Lung microvascular endothelial cell (primary cell): ENCODE results near the gene COLGALT1. TPM values are rescaled to one million over a fixed set of nuclear protein-coding genes. Genes with fewer than 3 reads are reported as not detected.
A peak's percentile ranks its signal among the peaks of the same experiment; 100 is the strongest.

Experiments
- DNase-seq, 2 donors: peaks; one replicate each; pipeline versions ENCODE4 v3.0.0 to v3.0.0-alpha.2; 2010; ENCODE audit warnings: low read depth in 2 of 2
- total RNA-seq: library from RNA; depleted of rRNA; stranded (reverse); fragments of >200 nt; gene quantifications from 2 replicates; pipeline ENCODE4 v1.2.1, GENCODE V29; 2014

COLGALT1 gene
- total RNA-seq, 1 donor from 2014 or later = 44.0 TPM

- peak in 1 of 2 donors; percentile 12 for DNase-seq
Observed at GRCh38 chr19:17598953-17599352, 43.5 kb downstream of the COLGALT1 start.

- DNase-seq = no peak
Observed at GRCh38 chr19:17599780-17600179, 44.3 kb downstream of the COLGALT1 start.

GRCh38 chr19:17601683-17602082 lies 46.2 kb downstream of the COLGALT1 start:
- DNase-seq = no peak

- DNase-seq = no peak
Observed at GRCh38 chr19:17602217-17602616, 46.8 kb downstream of the COLGALT1 start.

GRCh38 chr19:17602872-17603510 lies 47.5 kb downstream of the COLGALT1 start:
- no peak for DNase-seq

- no peak for DNase-seq
Observed at GRCh38 chr19:17604372-17605025, 49.0 kb downstream of the COLGALT1 start.

- DNase-seq = no peak
Observed at GRCh38 chr19:17605117-17605516, 49.7 kb downstream of the COLGALT1 start.

- peak; percentile 66 to 75 for DNase-seq
Observed at GRCh38 chr19:17605761-17606589, 50.5 kb downstream of the COLGALT1 start.

GRCh38 chr19:17606590-17607185 lies 51.2 kb downstream of the COLGALT1 start:
- no peak for DNase-seq

- DNase-seq = no peak
Observed at GRCh38 chr19:17607936-17608335, 52.5 kb downstream of the COLGALT1 start.

- peak; percentile 20 to 43 for DNase-seq
Observed at GRCh38 chr19:17610384-17610783, 54.9 kb downstream of the COLGALT1 start.

GRCh38 chr19:17611462-17612244 lies 56.2 kb downstream of the COLGALT1 start:
- DNase-seq = no peak

GRCh38 chr19:17614476-17614875 lies 59.0 kb downstream of the COLGALT1 start:
- no peak for DNase-seq

- DNase-seq = no peak
Observed at GRCh38 chr19:17615889-17616685, 60.6 kb downstream of the COLGALT1 start.

GRCh38 chr19:17616686-17616960 lies 61.2 kb downstream of the COLGALT1 start:
- DNase-seq = no peak

GRCh38 chr19:17616961-17617806 lies 61.7 kb downstream of the COLGALT1 start:
- DNase-seq = peak in 1 of 2 donors; percentile 11

- DNase-seq = no peak
Observed at GRCh38 chr19:17617807-17618192, 62.4 kb downstream of the COLGALT1 start.

- DNase-seq = no peak
Observed at GRCh38 chr19:17618281-17618903, 62.9 kb downstream of the COLGALT1 start.

GRCh38 chr19:17618936-17619335 lies 63.5 kb downstream of the COLGALT1 start:
- DNase-seq = no peak
